SU-DHL-6 (cell line): ENCODE measurements around the gene ZFAND2A.
"Not testable (repeated sequence)": the region's sequence is repeated elsewhere in the genome, so short reads cannot be mapped to it uniquely, and the experiment has no call there.

ENCODE experiments used
- H2AFZ ChIP-seq: fragments of 200-600 bp; sonication (generic); 2 replicates; pipeline ENCODE4 v1.6.1; 2014; ENCODE audit warnings: low read depth, mild to moderate bottlenecking, moderate library complexity, mixed read lengths, antibody characterized with exemption, low read length; ENCODE audit not compliant: severe bottlenecking
- H3F3A ChIP-seq: fragments of 200-600 bp; shearing (Covaris generic); 2 replicates; pipeline ENCODE4 v1.6.0; 2016; ENCODE audit warnings: antibody characterized with exemption, mild to moderate bottlenecking; ENCODE audit not compliant: insufficient read depth
- H3K27ac ChIP-seq: fragments of 200-600 bp; sonication (generic); 2 replicates; pipeline ENCODE4 v1.5.1; 2016; ENCODE audit warnings: low read depth, mild to moderate bottlenecking, low read length, moderate library complexity, mixed read lengths
- H3K27me3 ChIP-seq: fragments of 200-600 bp; sonication (generic), shearing (Covaris generic); 2 replicates; pipeline ENCODE4 v1.6.0; 2014; ENCODE audit warnings: mild to moderate bottlenecking, low read length
- H3K36me3 ChIP-seq: fragments of 200-600 bp; sonication (generic); 2 replicates; pipeline ENCODE4 v1.6.1; 2014; ENCODE audit warnings: mild to moderate bottlenecking, low read length, mixed read lengths
- H3K4me2 ChIP-seq: fragments of 300-600, 200-600 bp; shearing (Covaris generic), sonication (generic); 2 replicates; pipeline ENCODE4 v1.6.0; 2014; ENCODE audit warnings: low read length, low read depth, mild to moderate bottlenecking; ENCODE audit not compliant: poor library complexity, severe bottlenecking
- H3K4me3 ChIP-seq: fragments of 200-600 bp; sonication (generic); 2 replicates; pipeline ENCODE4 v1.5.1; 2014; ENCODE audit warnings: antibody characterized with exemption, low read length, mild to moderate bottlenecking, mixed read lengths; ENCODE audit not compliant: insufficient read depth, poor library complexity, severe bottlenecking
- H3K79me2 ChIP-seq: fragments of 200-600 bp; sonication (generic); 2 replicates; pipeline ENCODE4 v1.6.1; 2014; ENCODE audit warnings: mild to moderate bottlenecking, low read length, moderate library complexity; ENCODE audit not compliant: insufficient read depth
- H3K9ac ChIP-seq: fragments of 200-600 bp; sonication (generic); 2 replicates; pipeline ENCODE4 v1.7.0; 2014; ENCODE audit warnings: mild to moderate bottlenecking, low read length
- H3K9me2 ChIP-seq: fragments of 200-600 bp; sonication (generic); replicated peaks from 2 replicates; pipeline ENCODE4 v1.6.1; 2014; ENCODE audit warnings: low read length; ENCODE audit not compliant: insufficient read depth
- H3K9me3 ChIP-seq: fragments of 200-600 bp; sonication (generic); 2 replicates; pipeline ENCODE4 v1.6.1; 2014; ENCODE audit warnings: low read length, mixed read lengths; ENCODE audit not compliant: insufficient read depth
- H4K20me1 ChIP-seq: fragments of 200-600 bp; sonication (generic); 2 replicates; pipeline ENCODE4 v1.6.1; 2014; ENCODE audit warnings: low read depth, mild to moderate bottlenecking, antibody characterized with exemption, low read length, moderate library complexity, mixed read lengths
- CTCF ChIP-seq: fragments of 200-600 bp; sonication (generic); IDR thresholded peaks from one replicate; pipeline ENCODE4 v1.5.1; 2017; ENCODE audit warnings: antibody characterized with exemption, mild to moderate bottlenecking, low read length, moderate library complexity; ENCODE audit not compliant: insufficient read depth, poor library complexity, severe bottlenecking
- EZH2phosphoT487 ChIP-seq: fragments of 200-600 bp; sonication (generic), shearing (Covaris generic); conservative IDR thresholded peaks from 2 replicates; pipeline ENCODE4 v1.6.1; 2018; ENCODE audit warnings: mild to moderate bottlenecking, antibody characterized with exemption, low read length, moderate library complexity, mixed read lengths

ZFAND2A gene

GRCh38 chr7:1174881-1175596, 15.0 kb upstream of the ZFAND2A start:
- H3K27me3 ChIP-seq: no peaks in the 10 kb centered on the region
- no peak overlapping the region for H3K4me2 ChIP-seq
- H3K79me2 ChIP-seq: no peaks in the 10 kb centered on the region
- H3K36me3 ChIP-seq: no peaks in the 10 kb centered on the region
- no peak overlapping the region for H3K4me3 ChIP-seq
- TF ChIP-seq CTCF: no peak
- no peak for TF ChIP-seq EZH2phosphoT487
- no peak overlapping the region for H3K9ac ChIP-seq
- H2AFZ ChIP-seq: no peak overlapping the region
- H3F3A ChIP-seq: no peaks in the 10 kb centered on the region
- no peak overlapping the region for H3K27ac ChIP-seq
- H3K9me3 ChIP-seq: peaks cover 6% of the 10 kb centered on the region; the same call in 1 of the 2 replicates
- no peaks in the 10 kb centered on the region for H4K20me1 ChIP-seq
- no peaks in the 10 kb centered on the region for H3K9me2 ChIP-seq

- no peaks in the 10 kb centered on the region for H3K9me2 ChIP-seq
Observed at GRCh38 chr7:1174002-1174401, 14.0 kb upstream of the ZFAND2A start.

GRCh38 chr7:1172666-1173523, 12.9 kb upstream of the ZFAND2A start:
- no peak overlapping the region for H3K4me3 ChIP-seq

More at GRCh38 chr7:1174002-1174401, 14.0 kb upstream of the ZFAND2A start:
- H3K27me3 ChIP-seq: no peaks in the 10 kb centered on the region
- no peak overlapping the region for H3K4me3 ChIP-seq
- H3K9ac ChIP-seq: no peak overlapping the region
- H3K4me2 ChIP-seq: no peak overlapping the region
- no peak overlapping the region for H3K27ac ChIP-seq
- H3K79me2 ChIP-seq: no peaks in the 10 kb centered on the region
- no peak overlapping the region for H2AFZ ChIP-seq
- H3F3A ChIP-seq: no peaks in the 10 kb centered on the region
- H3K9me3 ChIP-seq: peaks cover 6% of the 10 kb centered on the region; the same call in 1 of the 2 replicates
- H4K20me1 ChIP-seq: no peaks in the 10 kb centered on the region
- H3K36me3 ChIP-seq: no peaks in the 10 kb centered on the region
- TF ChIP-seq EZH2phosphoT487: no peak
- no peak for TF ChIP-seq CTCF

GRCh38 chr7:1171516-1171915, 11.5 kb upstream of the ZFAND2A start:
- not testable (repeated sequence) for H3K9me3 ChIP-seq, H3K79me2 ChIP-seq, H3K27me3 ChIP-seq, H3K36me3 ChIP-seq, H3F3A ChIP-seq, H2AFZ ChIP-seq, H3K4me2 ChIP-seq, H3K4me3 ChIP-seq, H4K20me1 ChIP-seq, H3K9ac ChIP-seq, H3K9me2 ChIP-seq, H3K27ac ChIP-seq

More at GRCh38 chr7:1172666-1173523, 12.9 kb upstream of the ZFAND2A start:
- no peak for TF ChIP-seq EZH2phosphoT487
- TF ChIP-seq CTCF: no peak
- peaks cover under 1% of the 10 kb centered on the region; the same call in 1 of the 2 replicates for H3K9me3 ChIP-seq
- H3K27ac ChIP-seq: no peak overlapping the region
- H2AFZ ChIP-seq: no peak overlapping the region
- no peaks in the 10 kb centered on the region for H3K9me2 ChIP-seq
- H3K27me3 ChIP-seq: no peaks in the 10 kb centered on the region
- H3K4me2 ChIP-seq: no peak overlapping the region
- no peaks in the 10 kb centered on the region for H3K36me3 ChIP-seq
- no peak overlapping the region for H3K9ac ChIP-seq
- H3F3A ChIP-seq: no peaks in the 10 kb centered on the region
- no peaks in the 10 kb centered on the region for H4K20me1 ChIP-seq
- no peaks in the 10 kb centered on the region for H3K79me2 ChIP-seq
